Measurements from ENCODE around the gene GCK.

Gene GCK
- total RNA-seq: 0.48 to 0.70 reads per million in 2 donors

GRCh38 chr7:44189286-44189992 is at the start of gene GCK:
GCK (minus strand) TSS chr7:44189439; CDS start chr7:44188953, 486 bp downstream.
- DNase-seq: no peak

GRCh38 chr7:44238116-44238695 is 49.0 kb upstream of the GCK start:
- no peak for DNase-seq

DNA sequence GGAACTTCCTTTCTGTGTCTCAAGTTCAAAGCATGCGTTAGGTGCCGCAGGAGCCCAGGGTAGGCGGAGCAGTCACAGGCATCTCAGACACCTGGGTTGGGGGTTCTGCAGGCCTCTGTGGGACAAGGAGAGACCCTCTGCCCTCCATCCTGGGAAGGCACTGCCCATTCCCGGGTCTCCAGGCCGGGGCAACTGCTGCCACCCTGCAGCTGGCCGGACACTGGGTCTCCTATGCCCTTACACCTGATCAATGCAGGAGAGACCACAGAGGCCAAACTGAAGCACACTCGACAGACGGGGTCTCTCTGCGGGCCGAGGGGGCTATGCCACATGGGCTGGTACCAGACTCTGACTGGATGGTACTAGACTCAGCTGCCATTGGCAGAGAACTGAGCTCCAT is 48.5 kb upstream of the GCK start:
- no peak for DNase-seq

GRCh38 chr7:44236333-44236728 is 47.1 kb upstream of the GCK start:
- no peak for DNase-seq

DNA sequence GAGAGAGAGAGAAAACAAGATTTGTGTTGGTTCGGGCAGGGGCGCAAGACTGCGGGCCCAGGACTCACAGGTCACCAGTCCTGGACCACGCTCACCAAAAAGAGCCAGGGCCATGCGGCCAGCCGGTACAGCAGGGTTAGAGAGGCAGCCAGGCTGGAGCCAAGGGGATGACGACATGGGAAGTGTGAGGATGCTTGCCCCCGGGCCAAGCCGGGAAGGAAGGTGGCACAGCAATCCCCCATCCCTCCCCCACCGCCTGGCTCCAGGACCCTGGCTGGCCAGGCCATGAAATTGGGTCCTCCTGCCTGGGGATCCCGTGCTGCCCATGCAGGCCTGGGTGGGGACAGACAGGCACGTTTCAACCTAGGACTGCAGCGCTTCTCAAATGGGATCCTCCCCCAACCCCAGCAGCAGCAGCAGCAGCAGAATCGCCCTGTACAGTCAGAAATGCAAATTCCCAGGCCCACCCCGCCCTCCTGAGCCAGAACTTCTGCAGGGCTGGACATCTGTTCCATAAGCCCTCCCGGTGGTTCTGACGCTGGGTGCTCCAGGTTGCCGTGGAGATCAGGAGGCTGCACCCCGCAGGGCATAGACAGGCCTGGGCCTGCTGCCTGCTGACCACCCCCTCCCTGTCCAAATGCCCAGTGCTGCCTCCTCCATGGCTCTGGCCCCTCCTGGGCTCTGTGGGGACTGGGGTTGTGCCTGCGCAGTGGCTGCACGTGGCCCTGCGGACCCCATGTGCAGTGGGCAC is 46.5 kb upstream of the GCK start:
- no peak for DNase-seq

- no peak for DNase-seq
Observed at GRCh38 chr7:44235066-44235465, 45.8 kb upstream of the GCK start.

GRCh38 chr7:44232901-44233715 is 43.9 kb upstream of the GCK start:
- no peak for DNase-seq

DNA sequence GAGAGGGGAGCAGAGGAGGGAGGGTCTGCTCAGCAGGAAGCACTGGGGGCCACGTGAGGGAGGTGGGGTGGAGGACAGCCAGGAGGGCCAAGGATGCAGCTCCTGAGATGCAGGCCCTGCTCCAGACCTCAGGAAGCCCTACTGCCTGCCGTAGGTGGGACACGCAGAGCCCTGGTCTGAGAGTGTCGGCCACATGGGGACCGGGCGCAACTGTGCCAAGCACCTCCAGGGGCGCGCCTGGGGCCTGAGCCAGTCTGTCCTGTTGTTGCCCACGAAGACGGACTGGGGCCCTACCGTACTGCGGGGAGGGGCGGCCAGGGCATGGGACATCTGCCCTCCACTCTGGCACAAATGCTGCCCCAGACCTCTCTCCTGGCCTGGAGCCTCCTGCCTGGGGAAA is 43.2 kb upstream of the GCK start:
- no peak for DNase-seq

DNA sequence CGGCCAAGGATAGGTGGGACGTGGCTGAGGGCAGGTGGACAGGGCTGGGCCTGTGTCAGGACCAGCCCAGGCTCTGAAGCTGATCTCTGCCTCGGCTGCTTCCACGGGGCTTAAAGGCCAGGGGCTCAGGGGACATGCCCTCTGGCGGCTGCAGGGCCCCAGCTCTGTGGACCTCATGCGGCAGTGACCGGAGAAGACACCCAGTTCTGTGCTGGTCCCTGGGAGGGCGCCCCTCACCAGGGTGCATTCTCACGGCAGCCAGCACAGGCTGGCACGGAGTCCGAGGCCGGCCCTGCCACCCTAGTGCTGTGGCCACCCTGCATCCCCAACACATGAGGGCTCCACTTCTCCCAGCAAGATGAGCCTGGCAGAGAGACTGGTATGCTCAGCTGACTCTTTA is 41.8 kb upstream of the GCK start:
- DNase-seq: no peak

- no peak for DNase-seq
Observed at GRCh38 chr7:44230286-44230685, 41.0 kb upstream of the GCK start.

DNA sequence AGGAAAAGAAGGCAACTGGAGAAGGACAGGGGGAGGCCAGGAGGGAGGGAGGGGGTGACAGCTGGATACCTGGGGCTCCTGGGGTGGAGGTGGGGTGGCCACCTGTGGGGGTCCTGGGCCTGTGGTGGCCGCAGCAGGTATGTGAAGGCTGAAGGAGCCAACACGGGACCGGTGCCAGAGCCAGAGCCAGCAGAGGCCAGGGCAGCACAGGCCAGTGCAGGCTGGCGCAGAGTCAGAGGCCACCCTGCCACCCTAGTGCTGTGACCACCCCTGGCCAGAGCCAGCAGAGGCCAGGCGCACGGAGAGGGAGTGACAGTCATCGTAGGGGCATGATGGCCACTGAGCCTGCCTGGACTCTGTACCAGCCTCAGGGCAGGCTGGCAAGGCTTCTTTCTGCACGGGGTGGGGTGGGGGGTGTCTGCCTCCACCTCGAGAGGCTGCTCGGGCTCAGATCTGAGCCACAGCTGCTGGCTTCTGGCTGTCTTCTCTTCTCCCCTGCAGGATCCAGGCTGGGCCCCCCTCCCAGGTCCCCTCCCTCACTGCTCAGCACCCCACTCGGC is 40.4 kb upstream of the GCK start:
- DNase-seq: no peak

- DNase-seq: no peak
Observed at GRCh38 chr7:44228571-44229350, 39.5 kb upstream of the GCK start.

DNA sequence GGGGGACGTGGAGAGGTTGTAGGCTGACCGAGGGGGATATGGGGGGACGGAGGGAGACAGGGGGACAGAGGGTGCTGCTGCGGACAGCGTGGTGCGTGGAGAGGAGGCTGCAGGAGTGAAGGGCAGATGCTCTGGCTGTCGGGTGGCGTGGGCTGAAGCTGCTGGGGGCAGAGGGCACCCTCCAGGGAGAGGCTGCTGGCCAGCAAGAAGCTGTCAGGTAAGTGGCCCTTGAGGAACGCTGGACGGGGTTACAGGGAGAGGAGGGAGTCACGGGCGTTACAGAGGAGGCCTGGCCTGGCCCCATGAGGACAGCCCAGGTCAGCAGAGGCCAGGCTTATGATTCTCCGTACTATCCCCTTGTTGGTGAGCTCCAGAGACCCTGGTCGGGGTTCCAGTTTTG is 38.7 kb upstream of the GCK start:
- DNase-seq: no peak

GRCh38 chr7:44226396-44226753 is 37.1 kb upstream of the GCK start:
- no peak for DNase-seq

DNA sequence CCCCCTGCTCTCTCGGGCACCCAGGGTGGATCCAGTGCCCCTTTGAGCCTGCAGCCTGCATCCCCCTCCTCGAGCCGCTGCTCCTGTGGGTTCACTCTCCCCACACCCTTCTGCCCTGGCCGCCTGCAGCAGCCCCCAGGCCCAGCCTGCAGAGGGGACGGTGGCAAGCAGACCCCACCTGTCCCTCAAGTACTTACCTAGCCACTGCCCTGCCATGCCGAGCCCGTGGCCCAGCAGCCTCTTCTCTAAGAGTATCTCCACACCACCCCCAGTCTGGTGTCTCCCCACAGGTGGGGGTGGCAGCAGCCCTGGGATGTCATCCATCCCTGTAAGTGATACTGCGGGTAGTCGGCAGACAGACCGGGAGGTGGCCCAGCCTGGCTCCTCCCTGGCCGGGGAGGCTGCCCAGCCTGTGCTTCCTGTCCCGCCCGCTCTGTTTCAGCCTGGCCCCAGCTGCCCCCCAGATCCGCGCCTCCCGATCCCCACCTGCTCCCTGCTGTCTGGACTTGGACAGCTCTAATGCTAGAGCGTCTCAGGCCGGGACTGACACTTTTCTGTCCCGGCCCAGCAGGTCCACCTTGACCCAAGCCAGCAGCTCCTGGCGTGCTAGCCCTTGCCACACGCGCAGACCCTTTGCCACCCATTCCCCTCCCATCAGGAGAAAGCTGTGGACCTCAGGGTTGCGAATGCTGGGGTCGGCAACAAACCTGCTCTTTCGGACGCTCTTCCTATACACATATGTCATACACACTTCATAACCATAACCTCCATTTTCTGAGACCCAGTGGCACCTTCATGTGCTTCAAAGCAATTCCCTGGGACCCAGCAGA is 36.5 kb upstream of the GCK start:
- no peak for DNase-seq

DNA sequence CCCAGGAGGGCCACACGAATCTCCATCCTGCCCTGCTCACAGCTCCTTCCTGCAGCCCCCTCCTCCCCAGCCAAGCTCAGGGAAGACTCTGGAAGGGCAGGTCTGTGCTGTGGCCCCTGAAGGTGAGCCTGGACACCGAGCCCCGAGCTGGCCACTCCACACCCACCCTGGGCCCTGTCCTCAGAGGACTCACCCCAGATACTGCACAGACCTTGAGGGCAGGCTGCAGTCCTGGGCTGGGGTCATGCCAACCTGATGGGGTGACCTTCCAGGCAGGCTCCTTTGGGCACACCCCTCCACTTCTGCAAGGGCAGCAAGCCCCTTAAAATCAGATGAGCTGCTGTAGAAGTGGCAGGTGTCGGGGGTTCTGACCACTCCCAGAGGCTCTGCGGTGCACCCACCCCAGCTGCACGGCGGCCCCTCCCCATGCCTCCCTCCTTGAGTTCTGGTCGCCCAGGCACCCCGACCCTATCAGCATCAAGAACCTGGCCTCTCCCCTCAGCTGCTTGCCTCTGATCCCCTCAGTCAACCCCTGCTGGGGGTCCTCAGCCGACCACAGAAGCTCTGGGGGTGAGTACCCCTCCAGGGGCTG is 35.8 kb upstream of the GCK start:
- DNase-seq: no peak

DNA sequence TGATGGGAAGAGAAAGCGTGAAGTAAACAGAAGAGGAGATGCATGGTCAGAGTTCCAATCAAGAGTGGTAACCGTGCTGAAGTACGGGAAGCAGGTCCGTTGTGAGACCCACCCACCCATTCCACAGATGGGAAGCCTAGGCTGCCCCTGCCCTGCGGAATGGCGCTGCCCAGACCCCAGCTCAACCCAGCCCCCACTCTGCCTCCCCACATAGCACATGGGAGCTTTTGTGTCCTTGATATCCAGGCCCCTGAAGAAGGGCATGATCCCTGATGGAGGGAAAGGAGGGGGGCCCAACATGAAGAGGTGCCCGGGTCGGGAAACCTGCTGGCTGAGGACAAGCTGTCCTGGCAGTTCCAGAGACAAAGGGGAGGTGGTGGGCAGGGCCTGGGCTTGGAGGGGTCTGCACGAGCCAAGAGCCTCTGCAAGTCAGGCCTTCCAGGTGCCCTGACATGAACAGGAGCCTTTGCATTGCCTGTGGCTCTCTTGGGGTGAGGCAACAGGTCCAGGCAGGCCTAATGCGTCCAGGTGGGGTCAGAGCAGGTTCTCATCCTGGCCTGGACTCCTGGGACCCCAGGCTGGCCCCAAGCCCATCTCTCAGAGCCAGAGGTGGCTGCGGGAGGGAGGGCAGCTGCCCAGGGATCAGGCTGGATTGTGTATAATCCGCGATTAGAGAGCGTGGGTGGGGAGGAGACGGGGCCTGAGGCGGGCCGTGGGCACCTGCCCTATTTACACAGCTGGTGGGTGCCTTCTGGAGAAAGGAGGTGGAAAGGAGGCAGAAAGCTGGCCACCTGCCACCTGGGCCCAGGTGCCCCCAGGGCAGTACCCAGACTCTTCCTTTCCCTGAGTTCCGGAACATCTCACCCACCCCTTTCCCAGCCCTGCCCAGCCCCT is 35.1 kb upstream of the GCK start:
- DNase-seq: no peak

GRCh38 chr7:44223362-44224079 is 34.3 kb upstream of the GCK start:
- DNase-seq: no peak

GRCh38 chr7:44222776-44223261 is 33.6 kb upstream of the GCK start:
- DNase-seq: no peak
